SK-N-MC (cell line): ENCODE measurements around the gene CCDC50.

Experiments
- EZH2 ChIP-seq: fragments of 200-600 bp; sonication (generic); IDR thresholded peaks from one replicate; pipeline ENCODE4 v1.6.1; 2017; ENCODE audit warnings: antibody characterized with exemption
- POLR2AphosphoS5 ChIP-seq: IDR thresholded peaks from 2 replicates; pipeline ENCODE4 v1.6.1; 2012; ENCODE audit warnings: mild to moderate bottlenecking, low read depth, low read length, borderline replicate concordance

GRCh38 chr3:191357909-191358308 lies 28.7 kb downstream of the CCDC50 start:
- TF ChIP-seq EZH2 (no peak), POLR2AphosphoS5 (no peak)
